HFF-Myc (cell line): Measurements from ENCODE around the gene CHD1L.

Experiments
- DNase-seq: peaks from one replicate; pipeline ENCODE4 v3.0.0-alpha.2; 2011; ENCODE audit warnings: low read depth; ENCODE audit errors: extremely low read depth
- H3K4me3 ChIP-seq: replicated peaks from 2 replicates; pipeline ENCODE4 v1.5.1; 2011; ENCODE audit warnings: low read depth, mild to moderate bottlenecking, control low read depth, low read length
- CTCF ChIP-seq: IDR thresholded peaks from 2 replicates; pipeline ENCODE4 v1.5.1; 2012; ENCODE audit warnings: mild to moderate bottlenecking, low read depth, low read length, control low read depth; ENCODE audit errors: missing control alignments

CHD1L gene

DNA sequence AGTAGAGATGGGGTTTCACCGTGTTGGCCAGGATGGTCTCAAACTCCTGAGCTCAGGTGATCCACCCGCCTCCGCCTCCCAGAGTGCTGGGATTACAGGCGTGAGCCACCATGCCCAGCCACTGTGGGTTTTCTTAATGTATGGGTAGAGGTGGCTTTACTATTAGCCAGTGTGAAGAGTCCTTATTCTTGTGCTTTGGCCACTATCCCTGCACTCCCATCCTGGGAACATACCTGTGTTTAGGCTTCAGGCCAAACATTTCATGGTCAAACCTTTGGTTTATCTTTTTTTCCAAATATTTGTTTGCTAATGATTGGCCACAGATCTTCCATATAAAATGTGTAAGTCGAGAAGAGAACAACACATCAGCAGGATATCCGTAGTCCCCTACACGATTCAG is 33.9 kb upstream of the CHD1L start:
- no peak for TF ChIP-seq CTCF
- DNase-seq, result no peak
- no peak overlapping the region for H3K4me3 ChIP-seq

DNA sequence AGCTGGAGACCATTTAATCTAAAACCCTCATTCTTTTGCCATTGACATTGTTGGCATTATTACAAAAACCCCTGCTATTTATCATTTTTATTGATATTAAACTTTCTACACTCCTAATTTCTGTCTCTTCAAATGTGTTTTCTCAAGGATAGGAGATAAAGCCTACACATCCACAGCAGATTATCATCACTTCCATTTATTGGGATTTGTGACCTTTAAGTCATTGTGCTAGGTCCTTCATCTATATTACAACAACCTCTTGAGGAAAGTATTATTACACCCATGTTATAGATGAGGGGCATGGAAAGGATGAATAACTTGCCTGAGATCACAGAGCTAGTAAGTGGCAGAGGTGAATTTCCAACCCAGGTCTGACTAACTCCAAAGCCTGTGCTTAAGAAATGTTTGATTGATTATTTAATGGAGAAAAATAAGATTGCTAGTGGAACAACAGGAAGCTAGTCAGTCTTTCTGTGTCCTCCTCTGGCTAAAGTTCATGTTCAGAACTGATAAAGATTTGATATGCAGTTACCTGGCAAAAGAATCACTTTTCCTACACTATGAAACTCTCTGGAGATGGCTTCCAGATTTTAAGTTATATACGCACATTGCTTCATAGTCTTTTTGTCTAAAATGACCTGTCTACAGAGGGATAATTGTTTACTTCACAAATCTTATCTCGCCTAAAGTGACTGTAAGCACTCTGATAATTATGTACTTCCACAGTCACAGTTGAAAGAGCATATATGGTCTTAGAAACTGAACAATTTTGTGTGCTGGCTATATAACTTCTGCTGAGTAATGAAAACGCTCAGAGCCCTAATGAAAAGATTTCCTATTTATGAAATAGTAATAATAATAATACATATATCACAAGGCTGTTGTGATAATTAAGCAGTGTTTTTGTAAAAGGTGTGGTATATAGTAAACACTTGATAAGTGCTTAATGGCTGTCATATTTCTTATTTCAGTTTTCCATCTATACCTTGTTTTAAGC is 32.4 kb upstream of the CHD1L start:
- no peak for TF ChIP-seq CTCF
- H3K4me3 ChIP-seq, result no peak overlapping the region
- no peak for DNase-seq

DNA sequence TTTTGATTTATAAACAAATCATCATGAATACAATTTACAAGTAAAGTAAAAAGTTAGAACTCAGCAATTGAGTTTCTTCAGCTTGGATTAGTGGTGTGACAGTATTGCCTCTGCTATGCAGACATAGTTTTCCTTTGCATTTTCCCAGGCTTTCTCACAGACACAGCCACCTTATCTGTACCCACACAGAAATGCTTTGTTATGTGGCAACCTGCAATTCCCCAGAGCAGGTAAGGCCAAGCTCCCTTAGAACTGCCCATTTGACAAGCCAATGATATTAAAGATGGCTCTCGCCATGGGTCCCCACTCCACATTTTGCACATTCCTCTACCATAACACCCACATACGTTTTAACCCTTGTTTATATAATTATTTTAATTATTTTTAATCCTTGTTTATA is 31.5 kb upstream of the CHD1L start:
- no peak overlapping the region for H3K4me3 ChIP-seq
- no peak for DNase-seq
- TF ChIP-seq CTCF, result no peak

- H3K4me3 ChIP-seq, result no peak overlapping the region
- no peak for DNase-seq
- TF ChIP-seq CTCF, result no peak
Measured at GRCh38 chr1:147211577-147211976, 30.9 kb upstream of the CHD1L start.

DNA sequence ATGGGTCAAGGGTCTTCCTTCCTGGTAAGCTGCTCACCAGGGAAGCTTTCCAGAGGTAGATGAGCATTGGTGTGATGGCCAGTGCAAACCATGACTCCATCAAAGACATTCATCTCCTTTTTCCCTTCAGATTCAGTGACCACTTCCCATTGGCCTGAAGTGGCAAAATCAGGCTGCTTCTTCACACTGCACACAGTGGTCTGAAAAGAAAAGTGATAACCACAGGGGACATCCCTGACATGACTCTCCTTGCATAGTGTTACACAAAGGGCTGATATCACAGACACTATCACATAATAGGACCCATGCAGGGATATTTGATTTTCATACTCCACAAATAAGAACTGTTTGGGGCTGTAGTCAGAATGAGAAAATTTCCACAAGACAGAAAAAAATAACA is 29.2 kb upstream of the CHD1L start:
- no peak for TF ChIP-seq CTCF
- no peak for DNase-seq
- H3K4me3 ChIP-seq, result no peak overlapping the region

DNA sequence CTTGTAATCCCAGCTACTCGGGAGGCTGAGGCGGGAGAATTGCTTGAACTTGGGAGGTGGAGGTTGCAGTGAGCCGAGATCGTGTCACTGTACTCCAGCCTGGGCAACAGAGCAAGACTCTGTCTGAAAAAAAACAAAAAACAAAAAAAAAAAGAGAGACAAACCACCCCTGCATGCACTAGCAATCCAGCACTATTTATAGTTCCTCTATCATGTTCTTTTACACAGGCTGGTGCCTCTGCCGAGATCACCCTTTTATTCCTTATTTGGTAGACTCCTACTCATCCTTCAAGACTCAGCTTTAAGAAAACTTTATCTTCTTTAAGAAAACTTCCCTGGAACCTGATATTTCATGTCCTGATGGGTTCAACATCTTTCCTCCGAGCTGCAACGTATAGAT is 28.2 kb upstream of the CHD1L start:
- no peak for DNase-seq
- TF ChIP-seq CTCF, result no peak
- H3K4me3 ChIP-seq, result no peak overlapping the region
